ENCODE measurements around the gene TLR3.

Gene TLR3

DNA sequence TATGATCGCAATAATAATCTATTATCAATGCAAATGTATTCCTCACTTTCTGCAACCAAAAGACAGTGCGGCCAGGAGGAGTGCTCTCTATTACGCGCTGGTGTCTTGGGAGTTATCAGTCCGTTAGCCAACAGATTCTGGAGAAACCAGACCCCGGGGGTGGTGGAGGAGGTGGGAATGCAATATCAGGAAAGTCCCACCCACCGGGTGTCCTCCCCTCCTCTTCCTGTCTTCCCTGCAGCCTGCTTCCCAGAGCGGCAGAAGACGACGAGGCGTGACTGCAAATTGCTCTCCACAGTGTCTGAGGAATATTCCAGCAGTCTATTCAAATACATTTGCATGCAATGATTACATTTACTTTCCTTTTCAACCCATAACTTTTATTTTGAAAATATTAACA, 17.9 kb upstream of the TLR3 start:
- TF ChIP-seq EZH2phosphoT487 (IDR thresholded peaks at IDR 0.05; ENCODE audit: borderline replicate concordance, low read length), result no peak
- TF ChIP-seq, protein P1, sequence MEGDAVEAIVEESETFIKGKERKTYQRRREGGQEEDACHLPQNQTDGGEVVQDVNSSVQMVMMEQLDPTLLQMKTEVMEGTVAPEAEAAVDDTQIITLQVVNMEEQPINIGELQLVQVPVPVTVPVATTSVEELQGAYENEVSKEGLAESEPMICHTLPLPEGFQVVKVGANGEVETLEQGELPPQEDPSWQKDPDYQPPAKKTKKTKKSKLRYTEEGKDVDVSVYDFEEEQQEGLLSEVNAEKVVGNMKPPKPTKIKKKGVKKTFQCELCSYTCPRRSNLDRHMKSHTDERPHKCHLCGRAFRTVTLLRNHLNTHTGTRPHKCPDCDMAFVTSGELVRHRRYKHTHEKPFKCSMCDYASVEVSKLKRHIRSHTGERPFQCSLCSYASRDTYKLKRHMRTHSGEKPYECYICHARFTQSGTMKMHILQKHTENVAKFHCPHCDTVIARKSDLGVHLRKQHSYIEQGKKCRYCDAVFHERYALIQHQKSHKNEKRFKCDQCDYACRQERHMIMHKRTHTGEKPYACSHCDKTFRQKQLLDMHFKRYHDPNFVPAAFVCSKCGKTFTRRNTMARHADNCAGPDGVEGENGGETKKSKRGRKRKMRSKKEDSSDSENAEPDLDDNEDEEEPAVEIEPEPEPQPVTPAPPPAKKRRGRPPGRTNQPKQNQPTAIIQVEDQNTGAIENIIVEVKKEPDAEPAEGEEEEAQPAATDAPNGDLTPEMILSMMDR (IDR thresholded peaks at IDR 0.05; ENCODE audit: low read depth, low read length, poor library complexity, severe bottlenecking), result no peak

GRCh38 chr4:186058253-186058979, 10.5 kb upstream of the TLR3 start:
- H3K9me3 ChIP-seq (ENCODE audit: control insufficient read depth, insufficient read depth, low read length), result no peaks in the 10 kb centered on the region
- TF ChIP-seq, protein P1 (IDR thresholded peaks at IDR 0.05; ENCODE audit: low read depth, low read length, poor library complexity, severe bottlenecking), result no peak
- TF ChIP-seq EZH2phosphoT487 (IDR thresholded peaks at IDR 0.05; ENCODE audit: borderline replicate concordance, low read length), result no peak
- H4K20me1 ChIP-seq (ENCODE audit: control insufficient read depth, insufficient read depth, low read depth, low read length), result no peaks in the 10 kb centered on the region
- no peak overlapping the region for H3K4me3 ChIP-seq (ENCODE audit: low read length)
- no peaks in the 10 kb centered on the region for H3F3A ChIP-seq (ENCODE audit: control insufficient read depth, insufficient read depth)
- no peaks in the 10 kb centered on the region for H3K4me1 ChIP-seq (ENCODE audit: control insufficient read depth, low read length)
- no peak overlapping the region for H3K4me2 ChIP-seq (ENCODE audit: low read length)
- H3K79me2 ChIP-seq (ENCODE audit: control insufficient read depth, low read length), result no peaks in the 10 kb centered on the region
- no peaks in the 10 kb centered on the region for H3K36me3 ChIP-seq (ENCODE audit: control insufficient read depth, low read length)
- H3K27me3 ChIP-seq (ENCODE audit: control insufficient read depth, low read length), result 0 out of 2 replicates have a peak, but pooled peaks cover 2% of the 10 kb centered on the region
- H3K9me2 ChIP-seq (replicated peaks; ENCODE audit: control insufficient read depth, low read length), result no peaks in the 10 kb centered on the region
- H3K27ac ChIP-seq (ENCODE audit: low read depth, low read length), result no peak overlapping the region

More for the DNA sequence above, 17.9 kb upstream of the TLR3 start:
- H3K4me1 ChIP-seq (ENCODE audit: control insufficient read depth, low read length), result no peaks in the 10 kb centered on the region
- no peaks in the 10 kb centered on the region for H3K79me2 ChIP-seq (ENCODE audit: control insufficient read depth, low read length)
- H3K9me2 ChIP-seq (replicated peaks; ENCODE audit: control insufficient read depth, low read length), result no peaks in the 10 kb centered on the region
- no peaks in the 10 kb centered on the region for H3F3A ChIP-seq (ENCODE audit: control insufficient read depth, insufficient read depth)
- no peak overlapping the region for H3K4me2 ChIP-seq (ENCODE audit: low read length)
- H3K27me3 ChIP-seq (ENCODE audit: control insufficient read depth, low read length), result no peaks in the 10 kb centered on the region
- H3K27ac ChIP-seq (ENCODE audit: low read depth, low read length), result no peak overlapping the region
- H4K20me1 ChIP-seq (ENCODE audit: control insufficient read depth, insufficient read depth, low read depth, low read length), result no peaks in the 10 kb centered on the region
- H3K9me3 ChIP-seq (ENCODE audit: control insufficient read depth, insufficient read depth, low read length), result no peaks in the 10 kb centered on the region
- no peaks in the 10 kb centered on the region for H3K36me3 ChIP-seq (ENCODE audit: control insufficient read depth, low read length)
- no peak overlapping the region for H3K4me3 ChIP-seq (ENCODE audit: low read length)

- no peaks in the 10 kb centered on the region for H3K9me2 ChIP-seq (replicated peaks; ENCODE audit: control insufficient read depth, low read length)
- no peak overlapping the region for H3K27ac ChIP-seq (ENCODE audit: low read depth, low read length)
- TF ChIP-seq, protein P1 (IDR thresholded peaks at IDR 0.05; ENCODE audit: low read depth, low read length, poor library complexity, severe bottlenecking), result no peak
- no peak for TF ChIP-seq EZH2phosphoT487 (IDR thresholded peaks at IDR 0.05; ENCODE audit: borderline replicate concordance, low read length)
- no peaks in the 10 kb centered on the region for H3F3A ChIP-seq (ENCODE audit: control insufficient read depth, insufficient read depth)
- H3K9me3 ChIP-seq (ENCODE audit: control insufficient read depth, insufficient read depth, low read length), result no peaks in the 10 kb centered on the region
- no peaks in the 10 kb centered on the region for H3K4me1 ChIP-seq (ENCODE audit: control insufficient read depth, low read length)
- H4K20me1 ChIP-seq (ENCODE audit: control insufficient read depth, insufficient read depth, low read depth, low read length), result no peaks in the 10 kb centered on the region
- no peaks in the 10 kb centered on the region for H3K79me2 ChIP-seq (ENCODE audit: control insufficient read depth, low read length)
- no peak overlapping the region for H3K4me2 ChIP-seq (ENCODE audit: low read length)
- H3K27me3 ChIP-seq (ENCODE audit: control insufficient read depth, low read length), result 0 out of 2 replicates have a peak, but pooled peaks cover 2% of the 10 kb centered on the region
- H3K4me3 ChIP-seq (ENCODE audit: low read length), result no peak overlapping the region
- no peaks in the 10 kb centered on the region for H3K36me3 ChIP-seq (ENCODE audit: control insufficient read depth, low read length)
Measured at GRCh38 chr4:186058980-186059316, 10.0 kb upstream of the TLR3 start.
